DND-41 (cell line): ENCODE data around the gene SLC6A19.

ENCODE experiments used
- ATAC-seq: fragments of 200-7000 bp; cut with Tn5 transposase; 3 replicates; pipeline ENCODE4 v1.9.1; 2021; ENCODE audit warnings: low read depth; ENCODE audit not compliant: insufficient read depth
- DNase-seq: peaks from one replicate; pipeline ENCODE4 v3.0.0-alpha.2; 2020
- H2AFZ ChIP-seq: 2 replicates; pipeline ENCODE4 v1.6.0; 2012; ENCODE audit warnings: low read depth, low read length
- H3K27ac ChIP-seq: 2 replicates; pipeline ENCODE4 v1.5.1; 2012; ENCODE audit warnings: low read length, inconsistent platforms
- H3K27me3 ChIP-seq: fragments of 200-600 bp; sonication (generic); 2 replicates; pipeline ENCODE4 v1.6.0; 2012; ENCODE audit warnings: low read length, mild to moderate bottlenecking, inconsistent platforms; ENCODE audit not compliant: insufficient read depth, poor library complexity
- H3K36me3 ChIP-seq: 2 replicates; pipeline ENCODE4 v1.5.1; 2012; ENCODE audit warnings: low read length, inconsistent platforms; ENCODE audit not compliant: insufficient read depth
- H3K4me1 ChIP-seq: 2 replicates; pipeline ENCODE4 v1.5.1; 2012; ENCODE audit warnings: mild to moderate bottlenecking, low read length; ENCODE audit not compliant: insufficient read depth
- H3K4me2 ChIP-seq: 2 replicates; pipeline ENCODE4 v1.6.0; 2012; ENCODE audit warnings: mild to moderate bottlenecking, moderate library complexity, low read length, inconsistent platforms; ENCODE audit not compliant: insufficient read depth
- H3K4me3 ChIP-seq, 2 experiments: fragments of 200-600 bp in 1 of 2; shearing (Covaris generic) in 1 of 2; 2 replicates each; pipeline ENCODE4 v1.5.1; 2012 to 2016; ENCODE audit warnings: inconsistent platforms in 2 of 2, low read length in 2 of 2, mild to moderate bottlenecking in 2 of 2, low read depth in 1 of 2, moderate library complexity in 1 of 2
- H3K79me2 ChIP-seq: 2 replicates; pipeline ENCODE4 v1.6.0; 2012; ENCODE audit warnings: low read length, inconsistent platforms; ENCODE audit not compliant: insufficient read depth
- H3K9ac ChIP-seq: 2 replicates; pipeline ENCODE4 v1.6.0; 2012; ENCODE audit warnings: low read depth, mild to moderate bottlenecking, inconsistent platforms, low read length, moderate library complexity
- H3K9me3 ChIP-seq: 2 replicates; pipeline ENCODE4 v1.5.1; 2012; ENCODE audit warnings: low read length, moderate library complexity, mild to moderate bottlenecking, inconsistent platforms; ENCODE audit not compliant: insufficient read depth, severe bottlenecking
- H4K20me1 ChIP-seq: 2 replicates; pipeline ENCODE4 v1.6.0; 2012; ENCODE audit warnings: low read length; ENCODE audit not compliant: insufficient read depth
- CTCF ChIP-seq: IDR thresholded peaks from 2 replicates; pipeline ENCODE4 v1.5.1; 2012; ENCODE audit warnings: borderline replicate concordance, low read length, moderate library complexity, mild to moderate bottlenecking; ENCODE audit not compliant: poor library complexity, severe bottlenecking; ENCODE audit errors: extremely low read depth
- EZH2 ChIP-seq: IDR thresholded peaks from 3 replicates; pipeline ENCODE4 v1.6.1; 2012; ENCODE audit warnings: borderline replicate concordance, low read depth, mild to moderate bottlenecking, moderate library complexity, low read length, inconsistent platforms; ENCODE audit not compliant: severe bottlenecking

The SLC6A19 gene

GRCh38 chr5:1196562-1196961 lies 4.8 kb upstream of the SLC6A19 start:
- no peak overlapping the region for H2AFZ ChIP-seq
- no peaks in the 10 kb centered on the region for H3K4me1 ChIP-seq
- no peaks in the 10 kb centered on the region for H3K9me3 ChIP-seq
- H3K79me2 ChIP-seq = no peaks in the 10 kb centered on the region
- H3K27me3 ChIP-seq = peaks cover 6% of the 10 kb centered on the region
- ATAC-seq = no peak
- H3K4me3 ChIP-seq = no peak overlapping the region
- no peak for TF ChIP-seq EZH2
- TF ChIP-seq CTCF = no peak
- H3K9ac ChIP-seq = no peak overlapping the region
- no peak overlapping the region for H3K4me2 ChIP-seq
- H3K27ac ChIP-seq = no peak overlapping the region
- no peaks in the 10 kb centered on the region for H4K20me1 ChIP-seq
- no peaks in the 10 kb centered on the region for H3K36me3 ChIP-seq
- DNase-seq = no peak

- H3K9me3 ChIP-seq = no peaks in the 10 kb centered on the region
- no peaks in the 10 kb centered on the region for H3K79me2 ChIP-seq
- H3K27me3 ChIP-seq = peaks cover 3% of the 10 kb centered on the region
- no peak overlapping the region for H3K27ac ChIP-seq
- H3K36me3 ChIP-seq = no peaks in the 10 kb centered on the region
- no peak overlapping the region for H2AFZ ChIP-seq
- H3K4me2 ChIP-seq = no peak overlapping the region
- no peak overlapping the region for H3K9ac ChIP-seq
- ATAC-seq (no peak), DNase-seq (no peak)
- no peaks in the 10 kb centered on the region for H3K4me1 ChIP-seq
- no peak overlapping the region for H3K4me3 ChIP-seq
- no peak for TF ChIP-seq EZH2
- no peak for TF ChIP-seq CTCF
- H4K20me1 ChIP-seq = no peaks in the 10 kb centered on the region
Observed at GRCh38 chr5:1197876-1198666, 3.3 kb upstream of the SLC6A19 start.

GRCh38 chr5:1199340-1199648 lies 2.1 kb upstream of the SLC6A19 start:
- no peaks in the 10 kb centered on the region for H4K20me1 ChIP-seq
- no peak for TF ChIP-seq CTCF
- TF ChIP-seq EZH2 = no peak
- no peak overlapping the region for H3K27ac ChIP-seq
- no peaks in the 10 kb centered on the region for H3K27me3 ChIP-seq
- ATAC-seq (no peak), DNase-seq (no peak)
- no peak overlapping the region for H3K9ac ChIP-seq
- no peak overlapping the region for H2AFZ ChIP-seq
- no peaks in the 10 kb centered on the region for H3K36me3 ChIP-seq
- H3K4me1 ChIP-seq = no peaks in the 10 kb centered on the region
- no peaks in the 10 kb centered on the region for H3K9me3 ChIP-seq
- H3K4me2 ChIP-seq = no peak overlapping the region
- no peak overlapping the region for H3K4me3 ChIP-seq
- H3K79me2 ChIP-seq = no peaks in the 10 kb centered on the region
